ENCODE measurements around the gene UGT1A8.

- TF ChIP-seq CTCF (conservative IDR thresholded peaks at IDR 0.05; ENCODE audit: low read depth in 2 of 2) (no peak), POLR2AphosphoS5 (IDR thresholded peaks at IDR 0.05; ENCODE audit: low read depth) (no peak), REST (IDR thresholded peaks at IDR 0.05; ENCODE audit: unreplicated experiment) (no peak), EZH2 (IDR thresholded peaks at IDR 0.05; ENCODE audit: low read depth, unreplicated experiment) (no peak), NANOG (IDR thresholded peaks at IDR 0.05; ENCODE audit: borderline replicate concordance) (no peak), CREB1 (CRISPR knock-in tag; IDR thresholded peaks at IDR 0.05; ENCODE audit: low read depth) (no peak), EZH2phosphoT487 (IDR thresholded peaks at IDR 0.05; ENCODE audit: unreplicated experiment) (no peak)
Measured at GRCh38 chr2:233718552-233718951, 101.1 kb downstream of the UGT1A8 start, which contains the start of gene UGT1A4.
